Measurements from ENCODE around the gene CSGALNACT2. TPM values are rescaled to one million over a fixed set of nuclear protein-coding genes. Genes with fewer than 3 reads are reported as not detected.

CSGALNACT2 gene
- total and polyA plus RNA-seq, 2 of the 13 experiments (the other 11 are each of a cell fraction or from before 2014, with no cell fraction given) = 3.3 to 7.1 TPM

DNA sequence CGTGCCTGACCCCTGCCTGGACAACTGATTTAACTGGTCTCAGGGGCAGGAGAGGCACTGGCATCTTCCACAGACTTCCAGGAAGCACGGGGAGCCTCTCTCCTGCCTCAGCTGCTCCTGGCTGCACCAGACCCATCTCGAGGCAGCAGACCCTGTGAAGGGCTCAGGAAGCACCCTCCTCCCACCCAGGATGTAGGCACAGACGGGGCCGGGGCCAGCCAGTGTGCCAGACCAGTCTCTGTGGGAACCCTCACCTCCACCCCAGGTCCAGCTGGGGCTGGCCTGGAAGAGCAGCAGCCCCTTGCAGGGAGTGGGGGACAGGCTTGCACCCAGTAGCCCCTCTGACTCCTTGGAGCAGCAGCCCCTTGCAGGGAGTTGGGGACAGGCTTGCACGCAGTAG lies 72.3 kb downstream of the CSGALNACT2 start:
- intact Hi-C loops (cut with micrococcal nuclease; ENCODE audit: unreplicated experiment) = no loop called here

More for the DNA sequence above, 72.3 kb downstream of the CSGALNACT2 start:
- no peak overlapping the region for H3K27ac ChIP-seq (ENCODE audit: extremely low read length, insufficient read depth, low read length)
- H2AFZ ChIP-seq (ENCODE audit: low read length) = no peak overlapping the region
- no peak for TF ChIP-seq HCFC1 (IDR thresholded peaks at IDR 0.05; ENCODE audit: low read depth, low read length)
- TF ChIP-seq MED13 (CRISPR knock-in tag; IDR thresholded peaks at IDR 0.05) = no peak
- TF ChIP-seq MAZ (IDR thresholded peaks at IDR 0.05; ENCODE audit: borderline replicate concordance, low read depth, low read length) = no peak
- TF ChIP-seq MAZ (CRISPR knock-in tag; IDR thresholded peaks at IDR 0.05; ENCODE audit: low read depth) = no peak
- TF ChIP-seq, protein P1, sequence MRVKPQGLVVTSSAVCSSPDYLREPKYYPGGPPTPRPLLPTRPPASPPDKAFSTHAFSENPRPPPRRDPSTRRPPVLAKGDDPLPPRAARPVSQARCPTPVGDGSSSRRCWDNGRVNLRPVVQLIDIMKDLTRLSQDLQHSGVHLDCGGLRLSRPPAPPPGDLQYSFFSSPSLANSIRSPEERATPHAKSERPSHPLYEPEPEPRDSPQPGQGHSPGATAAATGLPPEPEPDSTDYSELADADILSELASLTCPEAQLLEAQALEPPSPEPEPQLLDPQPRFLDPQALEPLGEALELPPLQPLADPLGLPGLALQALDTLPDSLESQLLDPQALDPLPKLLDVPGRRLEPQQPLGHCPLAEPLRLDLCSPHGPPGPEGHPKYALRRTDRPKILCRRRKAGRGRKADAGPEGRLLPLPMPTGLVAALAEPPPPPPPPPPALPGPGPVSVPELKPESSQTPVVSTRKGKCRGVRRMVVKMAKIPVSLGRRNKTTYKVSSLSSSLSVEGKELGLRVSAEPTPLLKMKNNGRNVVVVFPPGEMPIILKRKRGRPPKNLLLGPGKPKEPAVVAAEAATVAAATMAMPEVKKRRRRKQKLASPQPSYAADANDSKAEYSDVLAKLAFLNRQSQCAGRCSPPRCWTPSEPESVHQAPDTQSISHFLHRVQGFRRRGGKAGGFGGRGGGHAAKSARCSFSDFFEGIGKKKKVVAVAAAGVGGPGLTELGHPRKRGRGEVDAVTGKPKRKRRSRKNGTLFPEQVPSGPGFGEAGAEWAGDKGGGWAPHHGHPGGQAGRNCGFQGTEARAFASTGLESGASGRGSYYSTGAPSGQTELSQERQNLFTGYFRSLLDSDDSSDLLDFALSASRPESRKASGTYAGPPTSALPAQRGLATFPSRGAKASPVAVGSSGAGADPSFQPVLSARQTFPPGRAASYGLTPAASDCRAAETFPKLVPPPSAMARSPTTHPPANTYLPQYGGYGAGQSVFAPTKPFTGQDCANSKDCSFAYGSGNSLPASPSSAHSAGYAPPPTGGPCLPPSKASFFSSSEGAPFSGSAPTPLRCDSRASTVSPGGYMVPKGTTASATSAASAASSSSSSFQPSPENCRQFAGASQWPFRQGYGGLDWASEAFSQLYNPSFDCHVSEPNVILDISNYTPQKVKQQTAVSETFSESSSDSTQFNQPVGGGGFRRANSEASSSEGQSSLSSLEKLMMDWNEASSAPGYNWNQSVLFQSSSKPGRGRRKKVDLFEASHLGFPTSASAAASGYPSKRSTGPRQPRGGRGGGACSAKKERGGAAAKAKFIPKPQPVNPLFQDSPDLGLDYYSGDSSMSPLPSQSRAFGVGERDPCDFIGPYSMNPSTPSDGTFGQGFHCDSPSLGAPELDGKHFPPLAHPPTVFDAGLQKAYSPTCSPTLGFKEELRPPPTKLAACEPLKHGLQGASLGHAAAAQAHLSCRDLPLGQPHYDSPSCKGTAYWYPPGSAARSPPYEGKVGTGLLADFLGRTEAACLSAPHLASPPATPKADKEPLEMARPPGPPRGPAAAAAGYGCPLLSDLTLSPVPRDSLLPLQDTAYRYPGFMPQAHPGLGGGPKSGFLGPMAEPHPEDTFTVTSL (CRISPR knock-in tag; IDR thresholded peaks at IDR 0.05; ENCODE audit: borderline replicate concordance) = no peak
- TF ChIP-seq CEBPB (IDR thresholded peaks at IDR 0.05; ENCODE audit: borderline replicate concordance, low read depth, low read length) = no peak
- TF ChIP-seq ZMYM4 (CRISPR knock-in tag; IDR thresholded peaks at IDR 0.05) = no peak
- no peak for TF ChIP-seq FOSL2 (CRISPR knock-in tag; IDR thresholded peaks at IDR 0.05)
- TF ChIP-seq, protein P2, sequence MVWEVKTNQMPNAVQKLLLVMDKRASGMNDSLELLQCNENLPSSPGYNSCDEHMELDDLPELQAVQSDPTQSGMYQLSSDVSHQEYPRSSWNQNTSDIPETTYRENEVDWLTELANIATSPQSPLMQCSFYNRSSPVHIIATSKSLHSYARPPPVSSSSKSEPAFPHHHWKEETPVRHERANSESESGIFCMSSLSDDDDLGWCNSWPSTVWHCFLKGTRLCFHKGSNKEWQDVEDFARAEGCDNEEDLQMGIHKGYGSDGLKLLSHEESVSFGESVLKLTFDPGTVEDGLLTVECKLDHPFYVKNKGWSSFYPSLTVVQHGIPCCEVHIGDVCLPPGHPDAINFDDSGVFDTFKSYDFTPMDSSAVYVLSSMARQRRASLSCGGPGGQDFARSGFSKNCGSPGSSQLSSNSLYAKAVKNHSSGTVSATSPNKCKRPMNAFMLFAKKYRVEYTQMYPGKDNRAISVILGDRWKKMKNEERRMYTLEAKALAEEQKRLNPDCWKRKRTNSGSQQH (CRISPR knock-in tag; IDR thresholded peaks at IDR 0.05; ENCODE audit: low read depth) = no peak
- no peak for TF ChIP-seq KLF13 (CRISPR knock-in tag; IDR thresholded peaks at IDR 0.05)
- no peak for TF ChIP-seq ADNP (CRISPR knock-in tag; IDR thresholded peaks at IDR 0.05)
- no peak for TF ChIP-seq ZNF567 (CRISPR knock-in tag; IDR thresholded peaks at IDR 0.05; ENCODE audit: borderline replicate concordance)
- TF ChIP-seq MTF1 (CRISPR knock-in tag; IDR thresholded peaks at IDR 0.05) = no peak
- TF ChIP-seq EP300 (IDR thresholded peaks at IDR 0.05; ENCODE audit: low read depth in 2 of 2, low read length in 2 of 2) = no peak
- no peak for TF ChIP-seq EP300 (CRISPR knock-in tag; IDR thresholded peaks at IDR 0.05; ENCODE audit: borderline replicate concordance)
- FAIRE-seq (no peak), ATAC-seq (peak; percentile 10), DNase-seq (ENCODE audit: low spot score) (no peak)
- in situ Hi-C loops (cut with HindIII; ENCODE audit: extremely low pct_ligation_motif_present, low pct_unique_long_range_greater_than_20kb) = no loop called here
- POLR2A ChIA-PET = no interaction called here
- H3K4me3 ChIP-seq (replicated peaks in 1 of 3; ENCODE audit: insufficient read depth in 1 of 3, low read depth in 2 of 3, low read length in 3 of 3) = no peak overlapping the region
- WGBS (ENCODE audit: low lambda C conversion rate) = 0% methylated on average over 3 of the region's 6 CpGs
- H3K4me1 ChIP-seq (ENCODE audit: insufficient read depth, low read length) = no peaks in the 10 kb centered on the region
- no peaks in the 10 kb centered on the region for H4K20me1 ChIP-seq (ENCODE audit: insufficient read depth, low read length)
- CTCF ChIA-PET (ENCODE audit: low intra/inter-chr PET ratio, low total read pairs) = no interaction called here
- no peak overlapping the region for H3K4me2 ChIP-seq (ENCODE audit: low read depth, low read length)
- BruUV-seq (replicated peaks) = no TSS peak
- H3K27me3 ChIP-seq (ENCODE audit: control insufficient read depth in 1 of 2, insufficient read depth in 2 of 2, low read length in 2 of 2) = peaks cover 6 to 18% of the 10 kb centered on the region in 2 experiments; a peak in 2 of 5 replicates
- H3K79me2 ChIP-seq (ENCODE audit: insufficient read depth, low read length) = no peaks in the 10 kb centered on the region
- no peaks in the 10 kb centered on the region for H3K36me3 ChIP-seq (replicated peaks in 1 of 2; ENCODE audit: control insufficient read depth in 1 of 2, insufficient read depth in 2 of 2, low read length in 2 of 2)
- no peak overlapping the region for H3K9ac ChIP-seq (ENCODE audit: insufficient read depth, low read depth, low read length)
- no peaks in the 10 kb centered on the region for H3K9me3 ChIP-seq (ENCODE audit: low read length)

All from HepG2 (cell line).